Measurements from ENCODE around the gene TRIM72. TPM values are rescaled to one million over a fixed set of nuclear protein-coding genes. Genes with fewer than 3 reads are reported as not detected.
"Not testable (repeated sequence)": the region's sequence is repeated elsewhere in the genome, so short reads cannot be mapped to it uniquely, and the experiment has no call there.

TRIM72 gene
- total RNA-seq, 4 donors from 2014 or later, result 0.14 TPM; not detected in 3

DNA sequence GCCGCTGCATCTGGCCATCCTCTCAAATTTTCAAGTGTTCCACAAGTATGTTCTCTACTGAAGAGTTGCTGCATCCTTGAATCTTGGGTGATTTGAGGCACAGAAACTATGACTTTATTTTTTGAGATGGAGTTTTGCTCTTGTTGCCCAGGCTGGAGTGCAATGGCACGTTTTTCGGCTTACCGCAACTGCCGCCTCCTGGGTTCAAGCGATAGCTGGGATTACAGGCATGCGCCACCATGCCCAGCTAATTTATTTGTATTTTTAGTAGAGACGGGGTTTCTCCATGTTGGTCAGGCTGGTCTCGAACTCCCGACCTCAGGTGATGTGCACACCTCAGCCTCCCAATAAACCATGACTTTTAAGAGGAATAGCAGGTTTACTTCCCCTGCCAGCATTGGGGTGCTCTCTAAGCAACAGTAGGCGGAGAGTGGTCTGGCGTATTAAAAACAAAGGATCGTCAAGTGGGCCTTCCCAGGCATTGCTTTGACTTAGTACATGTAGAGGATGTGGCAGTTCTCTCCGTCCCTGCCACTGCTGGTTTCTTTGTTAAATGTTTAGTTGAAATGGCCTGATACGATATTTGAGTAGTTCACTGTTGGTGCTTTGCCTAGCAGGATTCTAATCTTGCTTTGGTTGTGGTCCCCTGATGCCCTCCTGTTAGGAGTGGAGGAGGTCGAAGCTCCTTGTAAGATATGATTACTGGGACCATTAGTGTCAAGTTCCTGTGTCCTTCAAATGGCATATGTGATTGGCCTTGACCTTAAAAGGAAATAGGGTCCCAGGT, 20.9 kb upstream of the TRIM72 start:
- Histone ChIP-seq H3K36me3 (peaks cover 0 to 80% (median 33%) of the 10 kb centered on the region in 4 donors), H3K27ac (no peak overlapping the region), H3K4me3 (no peak overlapping the region), H3K27me3 (no peaks in the 10 kb centered on the region), H3K9me3 (no peaks in the 10 kb centered on the region), H3K4me1 (no peaks in the 10 kb centered on the region)
- no peak for DNase-seq
- WGBS, 2 donors (ENCODE audit: low coverage in 1 of 2), result 90 to 93% methylated on average over 5 to 16 of the region's 16 CpGs
- TF ChIP-seq CTCF (IDR thresholded peaks at IDR 0.05) (no peak), POLR2AphosphoS5 (IDR thresholded peaks at IDR 0.05) (no peak), EP300 (IDR thresholded peaks at IDR 0.05; ENCODE audit: low read depth) (no peak), POLR2A (IDR thresholded peaks at IDR 0.05) (no peak)
- in situ Hi-C loops (cut with MboI; ENCODE audit: low pct_ligation_motif_present in 1 of 4, low pct_unique_long_range_greater_than_20kb in 1 of 4, low sequenced_read_pairs in 3 of 4) (loop anchor here in 2 of 4 donors (10.0 to 25.0 kb wide), 2 partner anchors 244 to 252 kb away; partner anchors contain the start of genes ZNF843 (in 2 of the 2) and COX6A2 (in 1 of the 2)), intact Hi-C loops (cut with DNase I; ENCODE audit: low total_unique reads) (no loop called here)

- DNase-seq, result no peak
- TF ChIP-seq POLR2AphosphoS5 (IDR thresholded peaks at IDR 0.05) (no peak), EP300 (IDR thresholded peaks at IDR 0.05; ENCODE audit: low read depth) (no peak), CTCF (IDR thresholded peaks at IDR 0.05) (no peak), POLR2A (IDR thresholded peaks at IDR 0.05) (no peak)
- no peaks in the 10 kb centered on the region for H3K4me1 ChIP-seq
- H3K36me3 ChIP-seq, result peaks cover 0 to 72% (median 29%) of the 10 kb centered on the region in 4 donors
- no peak overlapping the region for H3K27ac ChIP-seq
- 93 to 100% methylated on average over 1 to 2 of the region's 2 CpGs for WGBS, 2 donors (ENCODE audit: low coverage in 1 of 2)
- in situ Hi-C loops (cut with MboI; ENCODE audit: low pct_ligation_motif_present in 1 of 4, low pct_unique_long_range_greater_than_20kb in 1 of 4, low sequenced_read_pairs in 3 of 4), result loop anchor here in 2 of 4 donors (10.0 to 25.0 kb wide), 2 partner anchors 243 to 251 kb away; partner anchors contain the start of genes ZNF843 (in 2 of the 2) and COX6A2 (in 1 of the 2)
- H3K9me3 ChIP-seq, result no peaks in the 10 kb centered on the region
- H3K4me3 ChIP-seq, result no peak overlapping the region
- intact Hi-C loops (cut with DNase I; ENCODE audit: low total_unique reads), result no loop called here
- no peaks in the 10 kb centered on the region for H3K27me3 ChIP-seq
Measured at GRCh38 chr16:31193874-31194273, 20.0 kb upstream of the TRIM72 start.

- WGBS, 2 donors (ENCODE audit: low coverage in 1 of 2), result 73 to 75% methylated on average over 7 of the region's 7 CpGs
- H3K4me3 ChIP-seq, result no peak overlapping the region
- H3K9me3 ChIP-seq, result no peaks in the 10 kb centered on the region
- in situ Hi-C loops (cut with MboI; ENCODE audit: low pct_ligation_motif_present in 1 of 4, low pct_unique_long_range_greater_than_20kb in 1 of 4, low sequenced_read_pairs in 3 of 4), result loop anchor here in 2 of 4 donors (10.0 to 25.0 kb wide), 2 partner anchors 242 to 250 kb away; partner anchors contain the start of genes ZNF843 (in 2 of the 2) and COX6A2 (in 1 of the 2)
- no peak overlapping the region for H3K27ac ChIP-seq
- no peak for DNase-seq
- no peaks in the 10 kb centered on the region for H3K27me3 ChIP-seq
- H3K36me3 ChIP-seq, result peaks cover 0 to 62% (median 24%) of the 10 kb centered on the region in 4 donors
- peaks cover 0 to 3% (median 0%) of the 10 kb centered on the region in 4 donors for H3K4me1 ChIP-seq
- TF ChIP-seq POLR2AphosphoS5 (IDR thresholded peaks at IDR 0.05), result no peak
- no peak for TF ChIP-seq EP300 (IDR thresholded peaks at IDR 0.05; ENCODE audit: low read depth)
- no peak for TF ChIP-seq CTCF (IDR thresholded peaks at IDR 0.05)
- no peak for TF ChIP-seq POLR2A (IDR thresholded peaks at IDR 0.05)
- intact Hi-C loops (cut with DNase I; ENCODE audit: low total_unique reads), result no loop called here
Measured at GRCh38 chr16:31194898-31195297, 19.0 kb upstream of the TRIM72 start.

DNA sequence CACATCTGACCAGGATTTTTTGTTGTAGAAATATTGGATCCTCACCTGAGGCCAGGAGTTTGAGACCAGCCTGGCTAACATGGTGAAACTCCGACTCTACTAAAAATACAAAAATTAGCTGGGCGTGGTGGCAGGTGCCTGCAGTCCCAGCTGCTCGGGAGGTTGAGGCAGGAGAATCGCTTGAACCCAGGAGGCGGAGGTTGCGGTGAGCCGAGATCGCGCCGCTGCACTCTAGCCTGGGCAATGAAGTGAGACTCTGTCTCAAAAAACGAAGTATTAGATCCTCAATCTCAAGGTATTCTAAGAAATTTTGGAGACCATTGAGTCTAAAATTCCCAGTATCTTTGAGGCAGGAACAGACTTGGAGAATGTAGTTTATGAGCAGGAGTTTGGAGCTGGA, 18.1 kb upstream of the TRIM72 start:
- Histone ChIP-seq H3K4me1 (peaks cover under 1 to 12% (median 4%) of the 10 kb centered on the region in 4 donors), H3K36me3 (peaks cover 0 to 52% (median 17%) of the 10 kb centered on the region in 4 donors)
- H3K27me3 ChIP-seq; H3K27ac ChIP-seq; DNase-seq; H3K4me3 ChIP-seq; intact Hi-C loops (cut with DNase I; ENCODE audit: low total_unique reads); H3K9me3 ChIP-seq: not testable (repeated sequence)
- WGBS, 2 donors (ENCODE audit: low coverage in 1 of 2), result 95 to 96% methylated on average over 4 to 11 of the region's 11 CpGs
- in situ Hi-C loops (cut with MboI; ENCODE audit: low pct_ligation_motif_present in 1 of 4, low pct_unique_long_range_greater_than_20kb in 1 of 4, low sequenced_read_pairs in 3 of 4), result loop anchor here in 2 of 4 donors (10.0 to 25.0 kb wide), 2 partner anchors 241 to 249 kb away; partner anchors contain the start of genes ZNF843 (in 2 of the 2) and COX6A2 (in 1 of the 2)

Data from transverse colon (tissue), 4 donors.